HCT116 (cell line): ENCODE measurements around the gene MYO1E. TPM values are rescaled to one million over a fixed set of nuclear protein-coding genes. Genes with fewer than 3 reads are reported as not detected.

Experiments
- ATAC-seq: fragments of 200-7000 bp; cut with Tn5 transposase; 2 replicates; pipeline ENCODE4 v1.9.1; 2020; ENCODE audit warnings: mild to moderate bottlenecking, moderate library complexity
- BruUV-seq: library from RNA; stranded (reverse); fragments of 400-500 nt; replicated peaks from 2 replicates; lab custom pipeline; 2021; lab: Mats Ljungman, UMichigan
- CTCF ChIA-PET: fragments of 300-600 bp; sonication (Branson Sonifier 250); formaldehyde crosslinking; loops from one replicate; lab custom pipeline; 2021; ENCODE audit warnings: antibody characterized with exemption; lab: Charles Lee
- POLR2A ChIA-PET: fragments of 300-600, 350-600 bp; sonication (Branson Sonifier 250); formaldehyde crosslinking; loops from one replicate; lab custom pipeline; 2021; ENCODE audit warnings: antibody characterized with exemption; lab: Charles Lee
- RAD21 ChIA-PET, 2 experiments: fragments of 300-600 bp; sonication (Branson Sonifier 250); formaldehyde crosslinking; loops; one replicate each; lab custom pipeline; 2023; ENCODE audit warnings: low total read pairs in 2 of 2; ENCODE audit not compliant: uncharacterized antibody in 2 of 2, unreplicated experiment in 2 of 2, low non-redundant PET in 1 of 2; lab: Charles Lee
- DNase-seq: peaks from one replicate; pipeline ENCODE4 v3.0.0-alpha.2; 2010; ENCODE audit warnings: low read depth, low spot score
- H2AFZ ChIP-seq: fragments of 200-600 bp; shearing (Covaris generic), sonication (generic); 2 replicates; pipeline ENCODE4 v1.6.1; 2017; ENCODE audit warnings: low read depth, mixed run types, mixed read lengths, antibody characterized with exemption, low read length; ENCODE audit not compliant: poor library complexity, severe bottlenecking
- H3K27ac ChIP-seq: 2 replicates; pipeline ENCODE4 v1.5.1; 2012; ENCODE audit warnings: low read depth, low read length
- H3K27me3 ChIP-seq: fragments of 200-600 bp; sonication (generic); 2 replicates; pipeline ENCODE4 v1.6.1; 2016; ENCODE audit warnings: mixed run types, low read length, mixed read lengths; ENCODE audit not compliant: insufficient read depth
- H3K36me3 ChIP-seq, 2 experiments: fragments of 200-500 bp in 1 of 2; fragments of 200-600 bp in 1 of 2; sonication (Bioruptor generic) in 1 of 2; sonication (generic) in 1 of 2; 2 replicates each; pipeline versions ENCODE4 v1.5.1 to v1.6.1; 2014 to 2016; ENCODE audit warnings: low read length in 2 of 2, inconsistent platforms in 1 of 2, mixed read lengths in 1 of 2, mixed run types in 1 of 2; ENCODE audit not compliant: insufficient read depth in 2 of 2, control insufficient read depth in 1 of 2
- H3K4me1 ChIP-seq, 2 experiments: fragments of 200-600 bp in 1 of 2; sonication (generic) in 1 of 2; 2 replicates each; pipeline versions ENCODE4 v1.5.1 to v1.6.1; 2012 to 2017; ENCODE audit warnings: low read length in 2 of 2, inconsistent platforms in 1 of 2, mild to moderate bottlenecking in 1 of 2, mixed read lengths in 1 of 2, mixed run types in 1 of 2, moderate library complexity in 1 of 2; ENCODE audit not compliant: insufficient read depth in 2 of 2, control insufficient read depth in 1 of 2
- H3K4me2 ChIP-seq: fragments of 200-600 bp; sonication (generic); 2 replicates; pipeline ENCODE4 v1.6.1; 2017; ENCODE audit warnings: mixed run types, low read length, mixed read lengths
- H3K4me3 ChIP-seq, 2 experiments: fragments of 200-600 bp in 1 of 2; sonication (generic) in 1 of 2; replicated peaks in 1 of 2; 2 replicates each; pipeline ENCODE4 v1.5.1; 2011 to 2016; ENCODE audit warnings: low read length in 2 of 2, control low read depth in 1 of 2, low read depth in 1 of 2, mild to moderate bottlenecking in 1 of 2, mixed read lengths in 1 of 2, mixed run types in 1 of 2
- H3K79me2 ChIP-seq: fragments of 200-600 bp; sonication (generic); 2 replicates; pipeline ENCODE4 v1.6.1; 2017; ENCODE audit warnings: mild to moderate bottlenecking, mixed run types, low read length, moderate library complexity, mixed read lengths; ENCODE audit not compliant: insufficient read depth
- H3K9ac ChIP-seq: fragments of 200-600 bp; sonication (generic); 2 replicates; pipeline ENCODE4 v1.6.1; 2016; ENCODE audit warnings: low read length, mixed read lengths
- H3K9me2 ChIP-seq: fragments of 200-600 bp; sonication (generic), shearing (Covaris generic); 2 replicates; pipeline ENCODE4 v1.6.1; 2017; ENCODE audit warnings: mixed run types, mild to moderate bottlenecking, moderate library complexity; ENCODE audit not compliant: insufficient read depth
- H3K9me3 ChIP-seq, 2 experiments: fragments of 200-500 bp in 1 of 2; fragments of 200-600 bp in 1 of 2; sonication (Bioruptor generic) in 1 of 2; sonication (generic) in 1 of 2; 2 replicates each; pipeline ENCODE4 v1.6.1; 2014 to 2017; ENCODE audit warnings: low read length in 2 of 2, mixed read lengths in 2 of 2, inconsistent platforms in 1 of 2, low read depth in 1 of 2, mild to moderate bottlenecking in 1 of 2, mixed run types in 1 of 2, moderate library complexity in 1 of 2; ENCODE audit not compliant: control insufficient read depth in 1 of 2, insufficient read depth in 1 of 2
- H4K20me1 ChIP-seq: fragments of 200-600 bp; sonication (generic), shearing (Covaris generic); 2 replicates; pipeline ENCODE4 v1.6.1; 2017; ENCODE audit warnings: mixed run types, mild to moderate bottlenecking, moderate library complexity; ENCODE audit not compliant: insufficient read depth
- FOSL1 ChIP-seq: IDR thresholded peaks from 2 replicates; pipeline ENCODE4 v1.6.1; 2012; ENCODE audit warnings: low read depth
- JUND ChIP-seq: IDR thresholded peaks from 2 replicates; pipeline ENCODE4 v1.6.1; 2012
- POLR2AphosphoS5 ChIP-seq: IDR thresholded peaks from 2 replicates; pipeline ENCODE4 v1.6.1; 2011; ENCODE audit warnings: mild to moderate bottlenecking, low read depth, low read length, moderate library complexity
- SP1 ChIP-seq: IDR thresholded peaks from 2 replicates; pipeline ENCODE4 v1.6.1; 2012; ENCODE audit warnings: low read depth
- SRF ChIP-seq: IDR thresholded peaks from 2 replicates; pipeline ENCODE4 v1.6.1; 2012; ENCODE audit warnings: low read depth
- TCF7L2 ChIP-seq: IDR thresholded peaks from 2 replicates; pipeline ENCODE4 v1.7.0; 2011; ENCODE audit warnings: borderline replicate concordance, inconsistent platforms; ENCODE audit not compliant: insufficient read depth, insufficient read length; ENCODE audit errors: extremely low read depth
- ZNF274 ChIP-seq: fragments of 200-500 bp; sonication (Bioruptor generic); IDR thresholded peaks from 2 replicates; pipeline ENCODE4 v1.6.1; 2014; ENCODE audit warnings: mild to moderate bottlenecking, low read depth, low read length, inconsistent platforms
- intact Hi-C: fragments of 100-400 bp; cut with micrococcal nuclease; formaldehyde crosslinking; loops from 2 replicates; pipeline ENCODE4 v1.10.0; 2022
- total RNA-seq: library from RNA; stranded (reverse); gene quantifications from one replicate; pipeline ENCODE4 v1.2.1, GENCODE V29; 2021; ENCODE audit not compliant: unreplicated experiment

MYO1E gene
- total RNA-seq, 1 experiment from 2014 or later = 182 TPM

DNA sequence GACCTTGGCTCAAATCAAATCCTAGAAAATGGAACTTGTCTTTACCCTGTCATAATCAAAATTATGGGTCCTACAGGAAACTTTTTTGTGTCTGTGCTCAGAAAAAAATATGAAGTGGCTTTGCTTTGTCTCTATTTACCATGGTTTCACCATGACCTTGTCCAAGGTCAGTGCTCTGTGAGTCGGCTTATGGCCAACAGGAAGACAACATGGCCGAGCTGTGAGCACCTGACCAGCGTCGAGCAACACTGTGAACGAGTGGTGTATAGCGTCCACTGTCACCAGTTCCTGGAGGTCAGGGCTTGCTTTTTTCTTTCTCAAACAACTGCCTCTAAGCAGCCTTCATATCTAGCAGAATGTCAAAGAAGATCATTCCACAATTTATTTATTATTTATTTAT is 67.9 kb downstream of the MYO1E start (continued):
- no peak for TF ChIP-seq ZNF274
- TF ChIP-seq SRF = no peak

GRCh38 chr15:59304034-59304795 is 68.5 kb downstream of the MYO1E start:
- TF ChIP-seq POLR2AphosphoS5 (no peak), SP1 (peak; percentile 67), JUND (peak; percentile 72), TCF7L2 (no peak), FOSL1 (peak; percentile 73)
- BruUV-seq = no TSS peak

More at GRCh38 chr15:59304034-59304795, 68.5 kb downstream of the MYO1E start:
- no peaks in the 10 kb centered on the region for H3K27me3 ChIP-seq
- RAD21 ChIA-PET = interaction anchor here in 1 of 2 experiments (0.7 kb wide), 1 partner anchor 20 kb away, joined by 3 read pairs; no protein-coding TSS in a partner anchor
- CTCF ChIA-PET = no interaction called here
- peaks cover 56% of the 10 kb centered on the region for H3K79me2 ChIP-seq
- peak overlapping the region; percentile 9 to 34; a peak in 3 of 4 replicates for H3K4me3 ChIP-seq
- H3K9me3 ChIP-seq = no peaks in the 10 kb centered on the region
- POLR2A ChIA-PET = interaction anchor here (0.6 to 0.8 kb wide), 3 partner anchors 11 to 287 kb away, joined by 3 to 5 read pairs (median 4); no protein-coding TSS in a partner anchor
- H3K27ac ChIP-seq = peak overlapping the region; percentile 38; the same call in 1 of the 2 replicates
- peaks cover 54 to 85% of the 10 kb centered on the region in 2 experiments for H3K4me1 ChIP-seq
- H2AFZ ChIP-seq = no peak overlapping the region
- H3K9me2 ChIP-seq = no peaks in the 10 kb centered on the region
- intact Hi-C loops = loop anchor here (2.0 kb wide), 1 partner anchor 69 kb away; the partner anchor contains the start of gene MYO1E
- ATAC-seq (peak; percentile 52), DNase-seq (no peak)
- H4K20me1 ChIP-seq = no peaks in the 10 kb centered on the region
- H3K9ac ChIP-seq = peak overlapping the region; percentile 48
- no peaks in the 10 kb centered on the region for H3K36me3 ChIP-seq
- H3K4me2 ChIP-seq = peak overlapping the region; percentile 76
